Natural killer cell treated with Interleukin-12 subunit alpha and Interleukin-12 subunit beta and Interleukin-15 and Interleukin-18, amount 100 ng/mL, for 72 hours (primary cell): ENCODE data around the gene ELMO1. TPM values are rescaled to one million over a fixed set of nuclear protein-coding genes. Genes with fewer than 3 reads are reported as not detected.

ENCODE experiments used
- ATAC-seq, 2 donors: fragments of 150-1000 bp; cut with Tn5 transposase in 1 of 2; sonication (Bioruptor Pico), chemical (Tn5 transposase) in 1 of 2; 2 replicates each; pipeline ENCODE4 v1.10.0; 2021
- DNase-seq: peaks from one replicate; pipeline ENCODE4 v3.0.0; 2022; ENCODE audit warnings: low spot score
- H3K27ac Mint-ChIP-seq, 2 donors: 1 replicate in 1 of 2; 2 replicates in 1 of 2; pipeline ENCODE4 v1.8.0; 2022; ENCODE audit warnings: mixed read lengths in 2 of 2, mild to moderate bottlenecking in 1 of 2, moderate library complexity in 1 of 2
- H3K27me3 Mint-ChIP-seq, 2 donors: 1 replicate in 1 of 2; 2 replicates in 1 of 2; pipeline ENCODE4 v1.8.0; 2022; ENCODE audit warnings: mixed read lengths in 2 of 2
- H3K36me3 Mint-ChIP-seq: one replicate; pipeline ENCODE4 v1.8.0; 2022; ENCODE audit warnings: mixed read lengths
- H3K4me1 Mint-ChIP-seq, 2 donors: 1 replicate in 1 of 2; 2 replicates in 1 of 2; pipeline ENCODE4 v1.8.0; 2022; ENCODE audit warnings: low read depth in 2 of 2, mixed read lengths in 2 of 2, mild to moderate bottlenecking in 1 of 2
- H3K4me3 Mint-ChIP-seq: one replicate; pipeline ENCODE4 v1.8.0; 2022; ENCODE audit warnings: mixed read lengths
- H3K9me3 Mint-ChIP-seq: 2 replicates; pipeline ENCODE4 v1.8.0; 2022; ENCODE audit warnings: mixed read lengths
- total RNA-seq, 2 donors: library from RNA; stranded (reverse); gene quantifications; one replicate each; pipeline ENCODE4 v1.2.3, GENCODE V29; 2022

The ELMO1 gene
- total RNA-seq, 2 donors from 2014 or later = 36.8 to 103 TPM

- peak overlapping the region; percentile 93 for H3K4me3 Mint-ChIP-seq
- H3K4me1 Mint-ChIP-seq = peaks cover 43 to 46% of the 10 kb centered on the region in 2 donors
- H3K9me3 Mint-ChIP-seq = no peaks in the 10 kb centered on the region
- H3K27me3 Mint-ChIP-seq = peaks cover 0 to 5% of the 10 kb centered on the region in 2 donors
- peak; percentile 53 to 58 for ATAC-seq
- H3K36me3 Mint-ChIP-seq = no peaks in the 10 kb centered on the region
- peak overlapping the region; percentile 84 for H3K27ac Mint-ChIP-seq
- no peak for DNase-seq
Measured at GRCh38 chr7:37448011-37448635, 541 bp downstream of the ELMO1 start.

GRCh38 chr7:37446371-37446770 lies 2.3 kb downstream of the ELMO1 start:
- H3K36me3 Mint-ChIP-seq = no peaks in the 10 kb centered on the region
- ATAC-seq (no peak), DNase-seq (no peak)
- H3K9me3 Mint-ChIP-seq = no peaks in the 10 kb centered on the region
- no peaks in the 10 kb centered on the region for H3K27me3 Mint-ChIP-seq
- H3K27ac Mint-ChIP-seq = peak overlapping the region; percentile 80 to 84
- peak overlapping the region; percentile 93 for H3K4me3 Mint-ChIP-seq
- H3K4me1 Mint-ChIP-seq = peaks cover 49 to 51% of the 10 kb centered on the region in 2 donors

GRCh38 chr7:37445790-37446189 lies 2.9 kb downstream of the ELMO1 start:
- no peak for DNase-seq
- peak overlapping the region in 1 of 2 donors; percentile 84 for H3K27ac Mint-ChIP-seq
- H3K9me3 Mint-ChIP-seq = no peaks in the 10 kb centered on the region
- no peaks in the 10 kb centered on the region for H3K27me3 Mint-ChIP-seq
- no peak for ATAC-seq
- H3K4me1 Mint-ChIP-seq = peaks cover 54 to 56% of the 10 kb centered on the region in 2 donors
- H3K4me3 Mint-ChIP-seq = peak overlapping the region; percentile 93
- H3K36me3 Mint-ChIP-seq = no peaks in the 10 kb centered on the region

DNA sequence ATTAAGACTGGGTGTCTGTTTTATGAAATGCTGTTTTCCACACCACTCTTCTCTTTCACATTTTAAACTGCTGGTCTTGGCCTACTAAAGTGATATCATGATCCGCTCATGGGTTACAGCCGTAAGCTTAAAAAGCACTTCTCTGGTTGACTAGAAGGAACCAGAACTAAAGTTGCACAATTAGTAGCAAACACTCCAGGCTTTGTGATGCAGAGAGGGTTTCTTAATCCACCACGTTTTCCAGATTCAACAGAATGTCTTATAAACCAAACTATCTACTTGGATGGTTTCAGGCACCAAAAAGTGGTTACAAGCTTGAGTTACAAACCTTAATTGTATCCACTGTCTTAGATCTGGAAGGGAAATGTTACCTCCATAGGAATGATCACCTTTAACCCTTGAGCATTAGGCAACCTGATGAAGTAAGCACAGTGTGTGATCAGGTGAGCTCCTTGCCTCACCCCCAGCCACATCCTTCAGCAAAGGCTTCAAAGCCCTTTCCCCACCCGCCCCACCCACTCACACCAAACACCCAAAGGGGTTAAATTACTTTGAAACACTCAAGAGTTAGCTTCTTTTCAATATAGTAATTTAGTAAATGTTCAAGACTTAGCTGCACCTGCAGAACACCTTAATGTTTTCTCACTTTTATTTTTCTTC lies 3.5 kb downstream of the ELMO1 start:
- Mint-ChIP-seq H3K9me3 (no peaks in the 10 kb centered on the region), H3K36me3 (no peaks in the 10 kb centered on the region), H3K4me1 (peaks cover 57 to 58% of the 10 kb centered on the region in 2 donors), H3K27me3 (no peaks in the 10 kb centered on the region), H3K27ac (no peak overlapping the region), H3K4me3 (no peak overlapping the region)
- DNase-seq = no peak
- ATAC-seq = no peak

GRCh38 chr7:37443627-37444026 lies 5.0 kb downstream of the ELMO1 start:
- H3K27ac Mint-ChIP-seq = no peak overlapping the region
- no peaks in the 10 kb centered on the region for H3K9me3 Mint-ChIP-seq
- no peak for ATAC-seq

GRCh38 chr7:37442268-37442667 lies 6.4 kb downstream of the ELMO1 start:
- DNase-seq (no peak), ATAC-seq (no peak)
- no peak overlapping the region for H3K4me3 Mint-ChIP-seq
- no peaks in the 10 kb centered on the region for H3K9me3 Mint-ChIP-seq
- no peaks in the 10 kb centered on the region for H3K27me3 Mint-ChIP-seq
- H3K36me3 Mint-ChIP-seq = no peaks in the 10 kb centered on the region
- H3K4me1 Mint-ChIP-seq = peaks cover 47 to 53% of the 10 kb centered on the region in 2 donors
- H3K27ac Mint-ChIP-seq = peak overlapping the region in 1 of 2 donors; percentile 80

More at GRCh38 chr7:37443627-37444026, 5.0 kb downstream of the ELMO1 start:
- no peak overlapping the region for H3K4me3 Mint-ChIP-seq
- DNase-seq = no peak
- H3K4me1 Mint-ChIP-seq = peaks cover 55 to 58% of the 10 kb centered on the region in 2 donors
- H3K27me3 Mint-ChIP-seq = no peaks in the 10 kb centered on the region
- H3K36me3 Mint-ChIP-seq = no peaks in the 10 kb centered on the region

GRCh38 chr7:37441816-37442215 lies 6.8 kb downstream of the ELMO1 start:
- DNase-seq = no peak

GRCh38 chr7:37441386-37441760 lies 7.3 kb downstream of the ELMO1 start:
- DNase-seq (no peak), ATAC-seq (no peak)
- Mint-ChIP-seq H3K27ac (peak overlapping the region; percentile 45 to 80), H3K4me1 (peaks cover 38 to 48% of the 10 kb centered on the region in 2 donors), H3K9me3 (no peaks in the 10 kb centered on the region), H3K4me3 (peak overlapping the region; percentile 76), H3K36me3 (no peaks in the 10 kb centered on the region), H3K27me3 (no peaks in the 10 kb centered on the region)

More at GRCh38 chr7:37441816-37442215, 6.8 kb downstream of the ELMO1 start:
- H3K9me3 Mint-ChIP-seq = no peaks in the 10 kb centered on the region
- ATAC-seq = no peak
- peaks cover 43 to 50% of the 10 kb centered on the region in 2 donors for H3K4me1 Mint-ChIP-seq
- peak overlapping the region; percentile 45 to 80 for H3K27ac Mint-ChIP-seq
- no peaks in the 10 kb centered on the region for H3K36me3 Mint-ChIP-seq
- peak overlapping the region; percentile 76 for H3K4me3 Mint-ChIP-seq
- no peaks in the 10 kb centered on the region for H3K27me3 Mint-ChIP-seq

- Mint-ChIP-seq H3K27me3 (no peaks in the 10 kb centered on the region), H3K27ac (peak overlapping the region; percentile 45 to 80), H3K4me3 (peak overlapping the region; percentile 76), H3K4me1 (peaks cover 33 to 44% of the 10 kb centered on the region in 2 donors), H3K36me3 (no peaks in the 10 kb centered on the region), H3K9me3 (no peaks in the 10 kb centered on the region)
- DNase-seq (no peak), ATAC-seq (peak; percentile 80 to 83)
Measured at GRCh38 chr7:37440738-37441385, 7.8 kb downstream of the ELMO1 start.

DNA sequence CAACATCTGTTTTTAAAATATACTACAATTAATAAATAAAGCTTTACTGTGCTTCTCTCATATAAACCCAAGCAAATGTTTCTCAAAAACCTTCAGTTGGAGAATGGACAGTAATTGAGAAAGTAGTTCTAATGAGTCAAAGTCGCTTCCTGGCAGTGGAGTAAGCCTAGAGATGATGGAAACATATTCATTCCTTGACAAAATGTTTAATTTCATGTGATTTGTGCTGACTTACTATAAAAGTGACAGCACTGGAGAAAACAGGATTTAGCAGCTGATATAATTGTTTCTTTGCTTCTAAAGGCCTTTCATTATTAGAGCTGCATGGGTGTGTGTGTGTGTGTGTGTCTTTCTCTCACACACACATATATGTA lies 9.0 kb downstream of the ELMO1 start:
- ATAC-seq (peak in 1 of 2 donors; percentile 66), DNase-seq (no peak)
- Mint-ChIP-seq H3K4me3 (peak overlapping the region; percentile 17), H3K9me3 (no peaks in the 10 kb centered on the region), H3K27ac (peak overlapping the region; percentile 45 to 80), H3K36me3 (no peaks in the 10 kb centered on the region), H3K4me1 (peaks cover 35 to 52% of the 10 kb centered on the region in 2 donors), H3K27me3 (peaks cover 0 to 2% of the 10 kb centered on the region in 2 donors)

DNA sequence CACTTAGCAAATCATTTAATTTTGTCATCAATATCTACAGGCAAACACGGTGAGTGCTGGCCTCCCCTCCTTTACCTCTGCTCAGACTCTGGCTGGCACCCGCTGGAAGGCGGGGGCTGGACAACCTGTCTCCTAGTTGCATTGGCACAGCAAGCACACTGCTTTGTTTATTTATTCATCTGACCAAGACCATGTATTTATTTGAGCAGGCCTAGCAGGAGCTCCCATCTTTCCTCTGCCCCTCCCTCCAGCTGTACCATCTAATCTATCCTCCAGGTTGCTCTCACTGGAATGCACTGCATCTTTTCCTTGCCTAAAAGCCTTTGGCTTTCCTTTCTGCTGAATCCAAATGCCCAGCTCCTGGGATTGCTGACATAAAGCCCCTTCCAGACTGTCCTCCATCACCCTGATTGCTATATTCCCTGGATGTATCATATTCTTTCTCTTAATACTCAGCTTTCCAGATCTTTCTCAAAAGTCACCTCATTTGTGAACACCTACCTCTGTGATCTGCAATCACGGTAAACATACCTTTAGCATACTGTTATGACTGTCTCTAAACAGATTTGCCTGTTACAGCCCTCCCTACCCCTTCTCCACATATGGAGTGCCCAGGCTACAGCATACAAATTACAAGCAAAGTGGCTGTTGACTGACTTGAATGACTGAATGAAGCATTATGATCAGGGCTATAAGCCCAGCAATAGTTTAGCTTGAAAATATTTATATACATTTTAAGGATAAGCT lies 9.6 kb downstream of the ELMO1 start:
- ATAC-seq (no peak), DNase-seq (no peak)
- Mint-ChIP-seq H3K27ac (peak overlapping the region; percentile 45 to 80), H3K27me3 (peaks cover 0 to 4% of the 10 kb centered on the region in 2 donors), H3K4me1 (peaks cover 38 to 53% of the 10 kb centered on the region in 2 donors), H3K4me3 (no peak overlapping the region), H3K9me3 (no peaks in the 10 kb centered on the region), H3K36me3 (no peaks in the 10 kb centered on the region)

GRCh38 chr7:37435156-37435855 lies 13.4 kb downstream of the ELMO1 start:
- Mint-ChIP-seq H3K4me1 (peaks cover 45 to 53% of the 10 kb centered on the region in 2 donors), H3K27me3 (peaks cover 0 to 4% of the 10 kb centered on the region in 2 donors), H3K4me3 (no peak overlapping the region), H3K27ac (peak overlapping the region in 1 of 2 donors; percentile 72), H3K36me3 (no peaks in the 10 kb centered on the region), H3K9me3 (no peaks in the 10 kb centered on the region)
- DNase-seq = no peak
- no peak for ATAC-seq

GRCh38 chr7:37434529-37434928 lies 14.1 kb downstream of the ELMO1 start:
- Mint-ChIP-seq H3K27ac (peak overlapping the region in 1 of 2 donors; percentile 72), H3K4me3 (no peak overlapping the region), H3K27me3 (peaks cover 0 to 4% of the 10 kb centered on the region in 2 donors), H3K4me1 (peaks cover 47 to 55% of the 10 kb centered on the region in 2 donors), H3K9me3 (no peaks in the 10 kb centered on the region), H3K36me3 (no peaks in the 10 kb centered on the region)
- DNase-seq (no peak), ATAC-seq (no peak)
